ENCODE data around the gene CTNNA1. TPM values are rescaled to one million over a fixed set of nuclear protein-coding genes. Genes with fewer than 3 reads are reported as not detected.

Gene CTNNA1
- total RNA-seq, 1 experiment from 2014 or later, result 734 TPM

- Mint-ChIP-seq H3K9me3 (ENCODE audit: low read depth, unreplicated experiment) (no peaks in the 10 kb centered on the region), H3K27ac (ENCODE audit: unreplicated experiment) (no peak overlapping the region), H3K27me3 (ENCODE audit: unreplicated experiment) (no peaks in the 10 kb centered on the region), H3K4me1 (ENCODE audit: low read depth, unreplicated experiment) (peaks cover 53% of the 10 kb centered on the region), H3K4me3 (ENCODE audit: low read depth, unreplicated experiment) (no peak overlapping the region), H3K36me3 (ENCODE audit: insufficient read depth, unreplicated experiment) (peaks cover 37% of the 10 kb centered on the region)
- CTCF ChIA-PET, result no interaction called here
- no peak for DNase-seq
- TF ChIP-seq CTCF (IDR thresholded peaks at IDR 0.05; ENCODE audit: unreplicated experiment), result no peak
- intact Hi-C loops (cut with micrococcal nuclease; ENCODE audit: unreplicated experiment), result no loop called here
- no TSS peak for BruUV-seq (replicated peaks)
Observed at GRCh38 chr5:138844125-138844461, 90.9 kb downstream of the CTNNA1 start.

GRCh38 chr5:138844812-138845513 lies 91.7 kb downstream of the CTNNA1 start:
- CTCF ChIA-PET, result no interaction called here

GRCh38 chr5:138849439-138849838 lies 96.2 kb downstream of the CTNNA1 start:
- Mint-ChIP-seq H3K4me1 (ENCODE audit: low read depth, unreplicated experiment) (peaks cover 62% of the 10 kb centered on the region), H3K27ac (ENCODE audit: unreplicated experiment) (no peak overlapping the region), H3K4me3 (ENCODE audit: low read depth, unreplicated experiment) (no peak overlapping the region), H3K27me3 (ENCODE audit: unreplicated experiment) (no peaks in the 10 kb centered on the region), H3K36me3 (ENCODE audit: insufficient read depth, unreplicated experiment) (peaks cover 15% of the 10 kb centered on the region), H3K9me3 (ENCODE audit: low read depth, unreplicated experiment) (no peaks in the 10 kb centered on the region)
- intact Hi-C loops (cut with micrococcal nuclease; ENCODE audit: unreplicated experiment), result no loop called here
- no TSS peak for BruUV-seq (replicated peaks)
- no peak for DNase-seq
- CTCF ChIA-PET, result no interaction called here
- TF ChIP-seq CTCF (IDR thresholded peaks at IDR 0.05; ENCODE audit: unreplicated experiment), result no peak

More at GRCh38 chr5:138844812-138845513, 91.7 kb downstream of the CTNNA1 start:
- H3K4me3 Mint-ChIP-seq (ENCODE audit: low read depth, unreplicated experiment), result no peak overlapping the region
- no peaks in the 10 kb centered on the region for H3K9me3 Mint-ChIP-seq (ENCODE audit: low read depth, unreplicated experiment)
- no peak for TF ChIP-seq CTCF (IDR thresholded peaks at IDR 0.05; ENCODE audit: unreplicated experiment)
- H3K27ac Mint-ChIP-seq (ENCODE audit: unreplicated experiment), result no peak overlapping the region
- peaks cover 29% of the 10 kb centered on the region for H3K36me3 Mint-ChIP-seq (ENCODE audit: insufficient read depth, unreplicated experiment)
- H3K27me3 Mint-ChIP-seq (ENCODE audit: unreplicated experiment), result no peaks in the 10 kb centered on the region
- intact Hi-C loops (cut with micrococcal nuclease; ENCODE audit: unreplicated experiment), result no loop called here
- DNase-seq, result no peak
- no TSS peak for BruUV-seq (replicated peaks)
- H3K4me1 Mint-ChIP-seq (ENCODE audit: low read depth, unreplicated experiment), result peaks cover 53% of the 10 kb centered on the region

- intact Hi-C loops (cut with micrococcal nuclease; ENCODE audit: unreplicated experiment), result no loop called here
- H3K4me1 Mint-ChIP-seq (ENCODE audit: low read depth, unreplicated experiment), result peaks cover 59% of the 10 kb centered on the region
- no TSS peak for BruUV-seq (replicated peaks)
- CTCF ChIA-PET, result no interaction called here
- H3K4me3 Mint-ChIP-seq (ENCODE audit: low read depth, unreplicated experiment), result no peak overlapping the region
- H3K27me3 Mint-ChIP-seq (ENCODE audit: unreplicated experiment), result no peaks in the 10 kb centered on the region
- no peak overlapping the region for H3K27ac Mint-ChIP-seq (ENCODE audit: unreplicated experiment)
- H3K9me3 Mint-ChIP-seq (ENCODE audit: low read depth, unreplicated experiment), result no peaks in the 10 kb centered on the region
- peaks cover 15% of the 10 kb centered on the region for H3K36me3 Mint-ChIP-seq (ENCODE audit: insufficient read depth, unreplicated experiment)
- no peak for TF ChIP-seq CTCF (IDR thresholded peaks at IDR 0.05; ENCODE audit: unreplicated experiment)
- DNase-seq, result no peak
Observed at GRCh38 chr5:138849882-138850281, 96.7 kb downstream of the CTNNA1 start.

All from Calu3 (cell line).